ENCODE results near the gene CORO2A.

CORO2A gene

GRCh38 chr9:98220911-98221310 lies 28.5 kb upstream of the CORO2A start:
- DNase-seq: no peak

GRCh38 chr9:98219794-98220370 lies 27.4 kb upstream of the CORO2A start:
- DNase-seq: no peak

- no peak for DNase-seq
These were observed 26.9 kb upstream of the CORO2A start for GRCh38 chr9:98219364-98219716.

GRCh38 chr9:98218562-98219363 lies 26.3 kb upstream of the CORO2A start:
- no peak for DNase-seq

- DNase-seq: no peak
These were observed 24.8 kb upstream of the CORO2A start for GRCh38 chr9:98217255-98217654.

- DNase-seq: no peak
These were observed 24.0 kb upstream of the CORO2A start for GRCh38 chr9:98216391-98216790.

- peak in 2 of 56 donors; percentile 7 to 14 for DNase-seq
These were observed 23.4 kb upstream of the CORO2A start for GRCh38 chr9:98215821-98216220.

GRCh38 chr9:98215271-98215670 lies 22.8 kb upstream of the CORO2A start:
- no peak for DNase-seq

- DNase-seq: peak in 10 of 56 donors; percentile 4 to 27 (median 12)
These were observed 22.4 kb upstream of the CORO2A start for GRCh38 chr9:98214811-98215210.

- DNase-seq: no peak
These were observed 18.8 kb upstream of the CORO2A start for GRCh38 chr9:98211260-98211659.

- DNase-seq: no peak
These were observed 18.0 kb upstream of the CORO2A start for GRCh38 chr9:98210435-98210834.

- DNase-seq: no peak
These were observed 17.1 kb upstream of the CORO2A start for GRCh38 chr9:98209530-98209929.

GRCh38 chr9:98208635-98209034 lies 16.2 kb upstream of the CORO2A start:
- no peak for DNase-seq

- no peak for DNase-seq
These were observed 15.2 kb upstream of the CORO2A start for GRCh38 chr9:98207606-98208005.

- no peak for DNase-seq
These were observed 14.3 kb upstream of the CORO2A start for GRCh38 chr9:98206754-98207153.

GRCh38 chr9:98204692-98205091 lies 12.3 kb upstream of the CORO2A start:
- DNase-seq: no peak

GRCh38 chr9:98203153-98203552 lies 10.7 kb upstream of the CORO2A start:
- DNase-seq: no peak

- no peak for DNase-seq
These were observed 9.8 kb upstream of the CORO2A start for GRCh38 chr9:98202252-98202651.

GRCh38 chr9:98201749-98202148 lies 9.3 kb upstream of the CORO2A start:
- no peak for DNase-seq

- no peak for DNase-seq
These were observed 8.7 kb upstream of the CORO2A start for GRCh38 chr9:98201102-98201501.

- DNase-seq: no peak
These were observed 7.1 kb upstream of the CORO2A start for GRCh38 chr9:98199388-98200033.

GRCh38 chr9:98195671-98196070 lies 3.2 kb upstream of the CORO2A start:
- no peak for DNase-seq

Measured in amygdala (tissue), 56 donors.